Fibroblast of skin of right quadriceps (primary cell): ENCODE results near the gene RNGTT.
"Not testable (repeated sequence)": the region's sequence is repeated elsewhere in the genome, so short reads cannot be mapped to it uniquely, and the experiment has no call there.

ENCODE experiments used
- DNase-seq: peaks from one replicate; pipeline ENCODE4 v3.0.0-alpha.2; 2013

The RNGTT gene

GRCh38 chr6:88908598-88909548 lies 54.5 kb downstream of the RNGTT start:
- no peak for DNase-seq

- not testable (repeated sequence) for DNase-seq
These were observed 56.3 kb downstream of the RNGTT start for GRCh38 chr6:88907148-88907547.

- no peak for DNase-seq
These were observed 63.7 kb downstream of the RNGTT start for GRCh38 chr6:88899569-88900316.

GRCh38 chr6:88895911-88896310 lies 67.5 kb downstream of the RNGTT start:
- DNase-seq = no peak

GRCh38 chr6:88890860-88891845 lies 72.3 kb downstream of the RNGTT start:
- peak; percentile 28 for DNase-seq

- no peak for DNase-seq
These were observed 73.0 kb downstream of the RNGTT start for GRCh38 chr6:88890394-88890793.

GRCh38 chr6:88884361-88884760 lies 79.1 kb downstream of the RNGTT start:
- no peak for DNase-seq

- no peak for DNase-seq
These were observed 80.9 kb downstream of the RNGTT start for GRCh38 chr6:88882536-88882935.

GRCh38 chr6:88881451-88881850 lies 82.0 kb downstream of the RNGTT start:
- no peak for DNase-seq

GRCh38 chr6:88880021-88880420 lies 83.4 kb downstream of the RNGTT start:
- no peak for DNase-seq

- no peak for DNase-seq
These were observed 85.5 kb downstream of the RNGTT start for GRCh38 chr6:88877893-88878292.

GRCh38 chr6:88872962-88873361 lies 90.5 kb downstream of the RNGTT start:
- no peak for DNase-seq

- no peak for DNase-seq
These were observed 91.9 kb downstream of the RNGTT start for GRCh38 chr6:88871498-88871897.

GRCh38 chr6:88870717-88871330 lies 92.6 kb downstream of the RNGTT start:
- DNase-seq = peak; percentile 59

- peak; percentile 21 for DNase-seq
These were observed 94.0 kb downstream of the RNGTT start for GRCh38 chr6:88869263-88870020.

GRCh38 chr6:88867841-88868731 lies 95.3 kb downstream of the RNGTT start:
- peak; percentile 62 for DNase-seq

- DNase-seq = peak; percentile 32
These were observed 96.6 kb downstream of the RNGTT start for GRCh38 chr6:88866856-88867255.

- no peak for DNase-seq
These were observed 98.1 kb downstream of the RNGTT start for GRCh38 chr6:88865275-88865674.

GRCh38 chr6:88864359-88865054 lies 98.9 kb downstream of the RNGTT start:
- no peak for DNase-seq

GRCh38 chr6:88860310-88860709 lies 103.1 kb downstream of the RNGTT start:
- no peak for DNase-seq
